Epithelial cell of esophagus (primary cell): ENCODE measurements around the gene PDCD5.

Experiments
- DNase-seq: peaks from one replicate; pipeline ENCODE4 v3.0.0; 2010; ENCODE audit warnings: low read depth
- H3K4me3 ChIP-seq: 2 replicates; pipeline ENCODE4 v1.5.1; 2011; ENCODE audit warnings: mild to moderate bottlenecking, low read length, control low read depth
- CTCF ChIP-seq: IDR thresholded peaks from 2 replicates; pipeline ENCODE4 v1.5.1; 2011; ENCODE audit warnings: low read depth, mild to moderate bottlenecking, low read length, control low read depth, inconsistent platforms; ENCODE audit not compliant: insufficient read depth; ENCODE audit errors: missing control alignments

PDCD5 gene

GRCh38 chr19:32599736-32600157 is 18.8 kb downstream of the PDCD5 start:
- peak; percentile 71 for DNase-seq
- TF ChIP-seq CTCF, result peak; percentile 77

GRCh38 chr19:32603961-32604360 is 23.0 kb downstream of the PDCD5 start:
- no peak for DNase-seq
- TF ChIP-seq CTCF, result no peak
- no peak overlapping the region for H3K4me3 ChIP-seq

More at GRCh38 chr19:32599736-32600157, 18.8 kb downstream of the PDCD5 start:
- no peak overlapping the region for H3K4me3 ChIP-seq

- TF ChIP-seq CTCF, result no peak
- DNase-seq, result no peak
- no peak overlapping the region for H3K4me3 ChIP-seq
Measured at GRCh38 chr19:32605544-32605943, 24.6 kb downstream of the PDCD5 start.

- TF ChIP-seq CTCF, result no peak
- no peak overlapping the region for H3K4me3 ChIP-seq
- DNase-seq, result no peak
Measured at GRCh38 chr19:32606289-32606688, 25.3 kb downstream of the PDCD5 start.

DNA sequence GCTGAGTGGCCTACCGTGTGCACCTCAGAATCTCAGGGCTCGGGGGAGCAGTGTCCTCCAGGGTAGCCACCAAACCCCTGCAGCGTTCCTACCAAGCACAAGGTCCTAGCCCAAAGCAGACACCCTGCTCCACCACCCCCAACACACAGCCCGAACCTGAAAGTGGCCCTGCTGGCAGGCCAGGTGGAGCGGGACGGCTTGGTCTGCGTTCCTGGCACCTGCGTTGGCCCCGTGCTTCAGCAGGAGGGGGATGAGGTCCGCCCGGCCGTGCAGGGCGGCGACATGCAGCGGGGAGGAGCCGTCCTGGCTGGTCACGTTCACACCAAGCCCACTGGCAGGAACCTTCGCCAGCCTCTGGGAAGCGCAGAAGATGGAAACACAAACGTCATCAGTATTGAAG is 26.5 kb downstream of the PDCD5 start:
- TF ChIP-seq CTCF, result no peak
- DNase-seq, result no peak
- no peak overlapping the region for H3K4me3 ChIP-seq

GRCh38 chr19:32611161-32611560 is 30.2 kb downstream of the PDCD5 start:
- no peak overlapping the region for H3K4me3 ChIP-seq
- TF ChIP-seq CTCF, result no peak
- DNase-seq, result no peak

DNA sequence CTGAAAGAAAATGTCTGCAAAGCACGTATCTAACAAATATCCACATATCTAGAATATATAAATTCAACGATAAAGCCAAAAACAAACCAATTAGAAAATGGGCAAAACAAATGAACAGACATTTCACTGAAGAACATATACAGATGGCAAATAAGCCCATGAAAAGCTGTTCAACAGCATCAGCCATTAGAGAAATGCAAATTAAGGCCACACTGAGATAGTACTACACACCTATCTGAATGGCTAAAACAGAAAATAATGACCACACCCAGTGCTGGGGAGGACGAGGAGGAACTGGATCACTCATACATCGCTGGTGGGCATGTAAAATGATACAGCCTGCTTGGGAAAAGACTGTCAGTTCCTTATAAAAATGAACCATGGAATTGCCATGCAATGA is 32.0 kb downstream of the PDCD5 start:
- TF ChIP-seq CTCF, result no peak
- DNase-seq, result no peak
- H3K4me3 ChIP-seq, result no peak overlapping the region
